Transverse colon (tissue), 4 donors: ENCODE measurements around the gene MGLL. TPM values are rescaled to one million over a fixed set of nuclear protein-coding genes. Genes with fewer than 3 reads are reported as not detected.

Experiments used
- DNase-seq: peaks from one replicate; pipeline ENCODE4 v3.0.0-alpha.2; 2019
- H3K27ac ChIP-seq, 4 donors: fragments of 200-600 bp; sonication (generic); 2 replicates each; pipeline ENCODE4 v1.5.1; 2016 to 2018; ENCODE audit warnings: inconsistent platforms in 4 of 4
- H3K27me3 ChIP-seq: fragments of 200-600 bp; sonication (generic); 2 replicates; pipeline ENCODE4 v1.5.1; 2017; ENCODE audit warnings: inconsistent platforms
- H3K36me3 ChIP-seq, 4 donors: fragments of 200-600 bp; sonication (generic); 2 replicates each; pipeline ENCODE4 v1.5.1; 2017 to 2019; ENCODE audit warnings: inconsistent platforms in 4 of 4
- H3K4me1 ChIP-seq, 4 donors: fragments of 200-600 bp; sonication (generic); 2 replicates each; pipeline ENCODE4 v1.5.1; 2017 to 2020; ENCODE audit warnings: inconsistent platforms in 4 of 4
- H3K4me3 ChIP-seq, 4 donors: fragments of 200-600 bp; sonication (generic); 1 replicate in 1 of 4; 2 replicates in 3 of 4; pipeline versions ENCODE4 v1.5.1 to v1.6.1; 2017 to 2019; ENCODE audit warnings: inconsistent platforms in 4 of 4
- H3K9me3 ChIP-seq, 2 donors: fragments of 200-600 bp; sonication (generic); 2 replicates each; pipeline ENCODE4 v1.5.1; 2017 to 2019; ENCODE audit warnings: inconsistent platforms in 2 of 2
- CTCF ChIP-seq, 5 experiments: fragments of 200-600 bp in 3 of 5; fragments of 450-650 bp in 2 of 5; sonication (generic) in 3 of 5; IDR thresholded peaks; 1 replicate in 2 of 5; 2 replicates in 3 of 5; pipeline ENCODE4 v1.5.1; 2016 to 2017; ENCODE audit warnings: antibody characterized with exemption in 5 of 5, inconsistent platforms in 3 of 5, mild to moderate bottlenecking in 2 of 5, moderate library complexity in 1 of 5
- EP300 ChIP-seq: sonication (generic); formaldehyde crosslinking; IDR thresholded peaks from one replicate; pipeline ENCODE4 v1.6.1; 2017; ENCODE audit warnings: antibody characterized with exemption, low read depth
- POLR2A ChIP-seq: fragments of 450-650 bp; IDR thresholded peaks from one replicate; pipeline ENCODE4 v1.6.1; 2016; ENCODE audit warnings: antibody characterized with exemption, mild to moderate bottlenecking, moderate library complexity
- POLR2AphosphoS5 ChIP-seq, 3 donors: sonication (generic); formaldehyde crosslinking; IDR thresholded peaks; one replicate each; pipeline ENCODE4 v1.6.1; 2016; ENCODE audit warnings: antibody characterized with exemption in 3 of 3
- WGBS, 2 donors: methylation state at CpG; one replicate each; pipeline ENCODE4 v1.1.5; 2018; ENCODE audit warnings: low coverage in 1 of 2; 5-methylcytosine and 5-hydroxymethylcytosine counted together
- in situ Hi-C, 4 donors: fragments of 200-750 bp; cut with MboI; loops; one replicate each; pipeline versions ENCODE4 v1.15.0 to v1.15.1; 2017; ENCODE audit warnings: low sequenced_read_pairs in 3 of 4, low pct_ligation_motif_present in 1 of 4, low pct_unique_long_range_greater_than_20kb in 1 of 4
- intact Hi-C: fragments of 100-400 bp; cut with DNase I; formaldehyde crosslinking; loops from one replicate; pipeline ENCODE4 v1.15.1; 2023; ENCODE audit warnings: low total_unique reads
- total RNA-seq, 4 donors: library from RNA; depleted of rRNA; stranded (reverse); fragments of >200 nt; gene quantifications; one replicate each; pipeline ENCODE4 v1.1.0, GENCODE V29; 2016

Gene MGLL
- total RNA-seq, 4 donors from 2014 or later: 150 to 329 (median 294) TPM

GRCh38 chr3:127667119-127667681, 155.1 kb downstream of the MGLL start:
- in situ Hi-C loops (loop anchor here in 2 of 4 donors (25.0 kb wide), 2 partner anchors 170 to 295 kb away; no protein-coding TSS in a partner anchor), intact Hi-C loops (no loop called here)
- Histone ChIP-seq H3K9me3 (no peaks in the 10 kb centered on the region), H3K36me3 (no peaks in the 10 kb centered on the region), H3K27me3 (no peaks in the 10 kb centered on the region), H3K4me3 (no peak overlapping the region), H3K27ac (no peak overlapping the region), H3K4me1 (peaks cover 0 to 9% (median 8%) of the 10 kb centered on the region in 4 donors)
- DNase-seq: no peak
- TF ChIP-seq POLR2A: no peak
- TF ChIP-seq POLR2AphosphoS5 (IDR thresholded peaks at IDR 0.05): no peak
- no peak for TF ChIP-seq CTCF (IDR thresholded peaks at IDR 0.05)
- no peak for TF ChIP-seq EP300
- 92% methylated on average over 6 of the region's 6 CpGs; no CpG with 5 or more reads in 1 of the 2 donors for WGBS, 2 donors

GRCh38 chr3:127666676-127667075, 155.6 kb downstream of the MGLL start:
- intact Hi-C loops: no loop called here
- Histone ChIP-seq H3K9me3 (no peaks in the 10 kb centered on the region), H3K27me3 (no peaks in the 10 kb centered on the region), H3K4me3 (no peak overlapping the region), H3K36me3 (no peaks in the 10 kb centered on the region), H3K27ac (no peak overlapping the region), H3K4me1 (peaks cover 0 to 4% (median 3%) of the 10 kb centered on the region in 4 donors)
- no peak for DNase-seq
- TF ChIP-seq POLR2AphosphoS5 (IDR thresholded peaks at IDR 0.05) (no peak), POLR2A (no peak), EP300 (no peak), CTCF (IDR thresholded peaks at IDR 0.05) (no peak)
- WGBS, 2 donors: 90% methylated on average over 2 of the region's 2 CpGs; no CpG with 5 or more reads in 1 of the 2 donors
- in situ Hi-C loops: loop anchor here in 2 of 4 donors (25.0 kb wide), 2 partner anchors 171 to 296 kb away; no protein-coding TSS in a partner anchor

GRCh38 chr3:127665586-127665985, 156.7 kb downstream of the MGLL start:
- no peak overlapping the region for H3K4me3 ChIP-seq
- no peaks in the 10 kb centered on the region for H3K9me3 ChIP-seq
- no peak for DNase-seq
- no peaks in the 10 kb centered on the region for H3K36me3 ChIP-seq
- H3K4me1 ChIP-seq: no peaks in the 10 kb centered on the region
- WGBS, 2 donors: 91 to 100% methylated on average over 3 of the region's 3 CpGs
- intact Hi-C loops (no loop called here), in situ Hi-C loops (loop anchor here in 2 of 4 donors (25.0 kb wide), 2 partner anchors 172 to 297 kb away; no protein-coding TSS in a partner anchor)
- no peak overlapping the region for H3K27ac ChIP-seq
- TF ChIP-seq EP300: no peak
- no peak for TF ChIP-seq CTCF (IDR thresholded peaks at IDR 0.05)
- no peak for TF ChIP-seq POLR2A
- H3K27me3 ChIP-seq: no peaks in the 10 kb centered on the region

- in situ Hi-C loops (loop anchor here in 2 of 4 donors (25.0 kb wide), 2 partner anchors 172 to 297 kb away; no protein-coding TSS in a partner anchor), intact Hi-C loops (no loop called here)
- no peak for DNase-seq
- TF ChIP-seq POLR2A (no peak), CTCF (IDR thresholded peaks at IDR 0.05) (no peak), EP300 (no peak), POLR2AphosphoS5 (IDR thresholded peaks at IDR 0.05) (no peak)
- Histone ChIP-seq H3K9me3 (no peaks in the 10 kb centered on the region), H3K36me3 (no peaks in the 10 kb centered on the region), H3K27me3 (no peaks in the 10 kb centered on the region), H3K4me1 (no peaks in the 10 kb centered on the region), H3K4me3 (no peak overlapping the region), H3K27ac (no peak overlapping the region)
- WGBS, 2 donors: 75 to 79% methylated on average over 2 of the region's 2 CpGs
Observed at GRCh38 chr3:127665165-127665564, 157.2 kb downstream of the MGLL start.
